Measurements from ENCODE around the gene SHE.
"Not testable (repeated sequence)": the region's sequence is repeated elsewhere in the genome, so short reads cannot be mapped to it uniquely, and the experiment has no call there.

SHE gene

GRCh38 chr1:154502066-154502743, at the start of gene SHE, which contains the start of gene TDRD10:
Gene SHE, minus strand, starts transcription at chr1:154502412. Its CDS starts 386 bp downstream, at chr1:154502026.
Gene TDRD10, plus strand, starts transcription at chr1:154502219. Its CDS starts 4,685 bp downstream, at chr1:154506904.
- DNase-seq (ENCODE audit: low spot score) = no peak

DNA sequence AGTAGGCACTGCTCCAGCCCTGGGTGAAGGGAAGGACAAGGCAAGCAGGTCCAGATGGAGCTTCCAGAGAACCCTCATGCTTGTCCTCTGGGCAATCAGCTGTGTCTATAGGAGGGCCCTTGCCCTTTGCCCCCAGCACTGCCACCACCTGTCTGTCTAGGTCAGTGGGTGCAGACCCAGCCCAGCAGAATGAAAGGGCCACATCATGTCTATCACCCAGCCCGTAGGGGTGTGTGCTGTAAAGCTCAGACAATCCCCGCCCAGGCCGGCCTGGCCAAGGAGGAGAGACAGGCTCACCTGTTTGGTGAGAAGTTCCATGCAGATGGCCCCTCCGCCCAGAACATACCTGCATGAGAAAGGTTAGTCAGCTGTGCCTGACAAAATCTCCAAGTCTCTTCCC, 49.3 kb upstream of the SHE start:
- no peak for DNase-seq (ENCODE audit: low spot score)

GRCh38 chr1:154550657-154551056, 48.4 kb upstream of the SHE start:
- no peak for DNase-seq (ENCODE audit: low spot score)

GRCh38 chr1:154550070-154550469, 47.9 kb upstream of the SHE start:
- no peak for DNase-seq (ENCODE audit: low spot score)

DNA sequence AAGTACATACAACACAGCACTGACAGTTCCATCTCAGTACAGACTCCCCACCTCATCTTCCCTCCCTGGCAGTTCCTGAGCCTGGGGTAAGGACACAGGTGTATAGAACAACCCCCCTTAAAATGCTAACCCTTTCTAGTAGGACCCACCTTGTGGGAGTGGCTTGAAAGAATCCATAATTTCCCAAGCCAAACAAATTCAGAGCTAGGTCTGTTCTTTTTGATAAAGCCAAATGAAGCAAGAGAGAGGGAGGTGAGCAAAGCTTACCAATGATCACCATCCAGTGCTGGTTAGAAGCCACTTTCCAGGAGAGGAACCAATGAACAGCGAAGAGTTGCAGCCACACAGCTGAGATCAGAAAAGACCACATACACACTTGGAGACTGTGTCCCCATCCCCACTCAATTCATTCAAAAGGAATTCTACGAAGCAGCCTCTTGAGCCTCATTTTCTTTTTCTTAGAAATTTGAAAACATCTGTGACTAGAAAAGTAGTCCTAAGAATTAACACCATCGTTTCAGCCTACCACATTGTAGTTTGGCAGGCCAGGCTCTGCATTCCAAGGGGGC, 47.1 kb upstream of the SHE start:
- DNase-seq (ENCODE audit: low spot score) = no peak

GRCh38 chr1:154548028-154548427, 45.8 kb upstream of the SHE start:
- DNase-seq (ENCODE audit: low spot score) = no peak

DNA sequence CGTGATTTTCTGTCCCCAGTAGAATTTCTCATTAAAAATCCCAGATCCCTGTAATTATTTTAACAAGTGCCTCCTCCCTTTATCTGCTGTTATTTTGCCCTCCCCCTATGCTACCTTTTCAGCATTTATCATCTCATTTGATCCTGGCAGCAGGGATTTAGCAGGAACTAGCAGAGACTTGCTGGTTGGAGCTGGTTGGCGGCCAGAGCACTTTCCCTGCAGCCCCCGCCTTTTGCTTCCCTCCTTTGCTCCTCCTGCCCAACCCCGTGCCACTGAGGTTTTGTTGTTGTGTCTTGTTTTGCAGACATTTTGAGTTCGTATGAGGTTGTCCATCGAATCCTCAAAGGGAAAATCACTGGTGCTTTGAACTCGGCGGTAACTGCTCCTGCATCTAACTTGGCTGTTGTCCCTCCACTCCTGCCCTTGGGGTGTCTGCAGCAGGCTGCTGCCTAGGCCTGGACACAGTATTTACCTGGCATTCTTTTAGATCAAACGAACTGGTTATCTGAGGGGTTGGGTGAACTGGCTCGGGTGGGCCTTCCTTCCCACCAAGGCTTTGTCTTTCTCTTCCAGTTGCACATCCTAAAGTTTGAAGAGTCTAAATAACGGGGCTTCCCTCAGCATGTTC, 45.0 kb upstream of the SHE start:
- DNase-seq (ENCODE audit: low spot score) = no peak

DNA sequence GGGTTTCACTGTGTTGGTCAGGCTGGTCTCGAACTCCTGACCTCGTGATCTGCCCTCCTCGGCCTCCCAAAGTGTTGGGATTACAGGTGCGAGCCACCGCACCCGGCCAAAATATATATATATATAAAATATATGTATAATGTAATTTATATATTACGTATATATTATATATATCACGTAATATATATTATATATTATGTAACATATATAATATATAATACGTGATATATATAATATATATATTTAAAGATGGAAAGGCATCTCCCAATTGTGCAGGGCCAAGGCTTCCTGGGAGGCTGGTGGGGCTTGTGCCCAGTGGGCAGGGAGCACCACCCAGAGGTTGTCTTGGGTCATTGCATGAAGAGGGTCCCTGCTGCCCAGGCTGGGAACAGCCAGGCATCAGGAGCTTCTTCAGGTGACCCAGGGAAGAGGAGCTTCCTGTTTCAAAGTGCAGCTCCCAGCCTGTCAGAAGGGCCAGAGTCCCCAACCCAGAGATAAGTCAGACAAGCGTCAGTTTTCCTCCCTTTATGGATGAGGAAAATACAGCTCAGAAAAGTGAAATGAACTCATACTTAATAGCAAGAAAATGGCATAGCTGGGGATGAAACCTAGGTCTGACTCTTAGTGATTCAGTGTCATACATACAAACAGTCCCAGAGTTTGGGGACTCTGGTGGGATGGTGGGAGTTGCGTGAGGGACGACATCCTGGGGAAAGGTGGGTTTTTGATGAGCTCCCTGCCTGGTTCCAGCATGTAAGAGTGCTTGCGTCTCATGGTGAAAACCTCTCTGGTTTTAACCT, 44.3 kb upstream of the SHE start:
- peak; percentile 44 for DNase-seq (ENCODE audit: low spot score)

- no peak for DNase-seq (ENCODE audit: low spot score)
These were observed 39.0 kb upstream of the SHE start for GRCh38 chr1:154541231-154541630.

GRCh38 chr1:154539486-154540483, 37.6 kb upstream of the SHE start:
- no peak for DNase-seq (ENCODE audit: low spot score)

- DNase-seq (ENCODE audit: low spot score) = no peak
These were observed 34.4 kb upstream of the SHE start for GRCh38 chr1:154536570-154536969.

- peak; percentile 60 for DNase-seq (ENCODE audit: low spot score)
These were observed 32.0 kb upstream of the SHE start for GRCh38 chr1:154533952-154534844.

DNA sequence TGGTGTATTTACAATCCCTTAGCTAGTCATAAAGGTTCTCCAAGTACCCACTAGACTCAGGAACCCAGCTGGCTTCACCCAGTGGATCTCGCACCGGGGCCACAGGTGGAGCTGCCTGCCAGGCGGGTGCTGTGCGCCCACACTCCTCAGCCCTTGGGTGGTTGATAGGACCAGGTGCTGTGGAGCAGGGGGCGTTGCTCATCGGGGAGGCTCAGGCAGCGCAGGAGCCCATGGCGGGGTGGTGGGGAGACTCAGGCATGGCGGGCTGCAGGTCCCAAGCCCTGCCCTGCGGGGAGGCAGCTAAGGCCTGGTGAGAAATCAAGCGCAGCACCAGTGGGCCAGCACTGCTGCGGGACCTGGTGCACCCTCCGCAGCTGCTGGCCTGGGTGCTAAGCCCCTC, 29.7 kb upstream of the SHE start:
- not testable (repeated sequence) for DNase-seq (ENCODE audit: low spot score)

- no peak for DNase-seq (ENCODE audit: low spot score)
These were observed 27.1 kb upstream of the SHE start for GRCh38 chr1:154529308-154529707.

DNA sequence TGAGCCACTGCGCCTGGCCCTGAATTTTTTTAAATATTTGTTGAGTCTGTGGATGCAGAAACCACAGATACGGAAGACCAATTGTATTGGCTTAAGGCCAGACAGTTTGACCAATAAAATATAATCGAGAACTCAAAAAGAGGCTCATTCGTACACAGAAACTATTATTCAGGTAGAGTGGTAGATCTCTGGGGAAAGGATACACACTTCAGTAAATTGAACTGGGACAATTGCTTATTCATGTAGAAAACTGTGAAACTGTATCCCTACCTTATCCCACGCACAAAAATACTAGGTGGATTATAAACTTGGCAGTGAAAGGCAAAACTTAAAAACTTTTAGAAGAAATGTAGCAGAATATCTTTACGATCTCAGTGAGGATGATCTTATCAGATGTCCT, 25.0 kb upstream of the SHE start:
- DNase-seq (ENCODE audit: low spot score) = no peak

DNA sequence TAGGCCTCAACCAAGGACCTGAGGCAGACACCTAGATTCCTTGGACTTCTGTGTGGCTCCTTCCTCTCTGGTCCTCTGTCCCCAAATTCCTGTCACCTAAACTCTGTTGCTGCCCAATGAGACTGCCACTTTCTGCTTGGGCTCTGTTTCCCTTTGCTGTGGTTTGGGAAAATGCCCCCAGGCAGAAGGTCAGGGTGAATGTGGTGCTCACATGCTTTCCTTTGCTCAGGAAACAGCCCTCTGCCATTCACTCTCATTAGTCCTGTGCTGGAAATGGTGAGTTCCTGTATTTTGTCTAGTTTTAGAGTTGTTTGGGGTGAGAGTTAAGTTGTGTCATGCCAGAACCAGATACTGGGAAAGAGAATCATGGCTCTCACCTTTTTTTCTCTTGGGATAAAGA, 22.7 kb upstream of the SHE start:
- DNase-seq (ENCODE audit: low spot score) = no peak

- DNase-seq (ENCODE audit: low spot score) = no peak
These were observed 19.5 kb upstream of the SHE start for GRCh38 chr1:154521695-154522094.

- DNase-seq (ENCODE audit: low spot score) = no peak
These were observed 18.1 kb upstream of the SHE start for GRCh38 chr1:154520333-154520732.

DNA sequence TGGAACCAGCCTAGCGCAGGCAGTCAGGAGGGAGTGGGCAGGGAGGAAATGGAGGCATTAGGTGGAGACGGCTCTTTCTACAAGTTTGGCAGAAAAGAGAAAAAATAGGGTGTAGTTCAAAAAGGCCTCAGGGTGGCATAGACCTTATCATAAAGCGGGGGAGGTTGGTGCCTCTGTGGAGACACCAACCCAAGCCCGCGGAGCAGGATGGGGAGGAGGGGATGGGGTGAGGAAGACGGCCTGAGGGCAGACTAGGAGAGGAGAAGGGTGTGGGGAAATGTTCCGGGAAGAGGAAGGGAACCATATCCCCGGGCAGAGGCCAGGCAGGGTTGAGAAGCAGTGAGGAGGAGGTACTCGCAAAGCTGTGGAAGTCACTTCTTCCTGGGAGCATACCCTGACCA, 17.4 kb upstream of the SHE start:
- DNase-seq (ENCODE audit: low spot score) = no peak

GRCh38 chr1:154517661-154518060, 15.4 kb upstream of the SHE start:
- DNase-seq (ENCODE audit: low spot score) = no peak
